Effector memory CD4-positive, alpha-beta T cell (primary cell): ENCODE data around the gene DVL1.

Source experiments
- DNase-seq, 3 donors: peaks; one replicate each; pipeline ENCODE4 v3.0.0-alpha.2; 2020
- H3K27ac ChIP-seq: 2 replicates; pipeline ENCODE4 v1.7.0; 2013; ENCODE audit warnings: mild to moderate bottlenecking, low read length, moderate library complexity; ENCODE audit not compliant: insufficient read depth, poor library complexity, severe bottlenecking
- H3K27me3 ChIP-seq: replicated peaks from 2 replicates; pipeline ENCODE4 v1.7.0; 2013; ENCODE audit warnings: mild to moderate bottlenecking, low read length; ENCODE audit not compliant: insufficient read depth, control insufficient read depth, poor library complexity, severe bottlenecking
- H3K36me3 ChIP-seq: 2 replicates; pipeline ENCODE4 v1.7.0; 2013; ENCODE audit warnings: mild to moderate bottlenecking, low read length, moderate library complexity; ENCODE audit not compliant: control insufficient read depth, insufficient read depth
- H3K4me1 ChIP-seq: 2 replicates; pipeline ENCODE4 v1.7.0; 2013; ENCODE audit warnings: low read length, mild to moderate bottlenecking; ENCODE audit not compliant: control insufficient read depth, insufficient read depth, poor library complexity, severe bottlenecking
- H3K4me3 ChIP-seq: 2 replicates; pipeline ENCODE4 v1.7.0; 2013; ENCODE audit warnings: low read length, low read depth, mild to moderate bottlenecking; ENCODE audit not compliant: insufficient read depth, poor library complexity, severe bottlenecking
- H3K9me3 ChIP-seq: 2 replicates; pipeline ENCODE4 v1.7.0; 2013; ENCODE audit warnings: mild to moderate bottlenecking, low read length, moderate library complexity; ENCODE audit not compliant: control insufficient read depth

Gene DVL1

DNA sequence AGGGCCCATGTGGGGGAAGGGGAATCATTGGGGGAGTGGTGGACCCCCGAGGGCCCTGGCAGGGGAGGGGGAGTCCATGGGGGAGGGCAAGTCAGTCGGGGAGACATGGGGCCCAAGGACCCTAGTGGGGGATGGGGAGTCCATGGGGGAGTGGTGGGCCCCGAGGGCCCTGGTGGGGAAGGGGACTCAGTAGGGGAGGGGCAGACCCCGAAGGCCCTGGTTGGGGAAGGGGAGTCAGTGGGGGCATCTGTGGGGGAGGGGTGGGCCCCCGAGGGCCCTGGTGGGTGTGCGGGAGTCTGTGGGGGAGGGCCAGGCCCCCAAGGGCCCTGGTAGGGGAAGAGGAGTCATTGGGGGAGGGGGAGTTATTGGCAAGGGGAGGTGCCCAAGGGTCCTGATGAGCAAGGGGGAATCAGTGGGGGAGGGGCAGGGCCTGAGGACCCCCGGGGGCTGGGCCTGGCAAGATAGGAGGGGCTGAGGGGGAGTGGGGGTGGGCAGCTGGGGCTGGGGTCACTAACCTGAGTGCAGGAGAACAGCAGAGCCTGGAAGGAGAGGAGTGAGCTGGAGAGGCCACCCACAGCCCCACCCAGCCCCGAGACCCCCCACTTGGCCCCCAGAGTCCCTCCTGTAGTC is 7.1 kb upstream of the DVL1 start:
- Histone ChIP-seq H3K27me3 (peaks cover 32% of the 10 kb centered on the region), H3K36me3 (no peaks in the 10 kb centered on the region), H3K27ac (no peak overlapping the region), H3K4me3 (no peak overlapping the region), H3K4me1 (peaks cover 26% of the 10 kb centered on the region), H3K9me3 (no peaks in the 10 kb centered on the region)
- no peak for DNase-seq

GRCh38 chr1:1355416-1355815 is 6.2 kb upstream of the DVL1 start:
- peaks cover 26% of the 10 kb centered on the region for H3K4me1 ChIP-seq
- H3K27me3 ChIP-seq = peaks cover 32% of the 10 kb centered on the region
- H3K9me3 ChIP-seq = no peaks in the 10 kb centered on the region
- no peak overlapping the region for H3K27ac ChIP-seq
- no peak for DNase-seq
- no peak overlapping the region for H3K4me3 ChIP-seq
- no peaks in the 10 kb centered on the region for H3K36me3 ChIP-seq

- Histone ChIP-seq H3K4me1 (peaks cover 28% of the 10 kb centered on the region), H3K36me3 (no peaks in the 10 kb centered on the region), H3K27me3 (peaks cover 32% of the 10 kb centered on the region), H3K9me3 (no peaks in the 10 kb centered on the region), H3K27ac (no peak overlapping the region), H3K4me3 (peak overlapping the region; percentile 8)
- no peak for DNase-seq
These were observed 5.3 kb upstream of the DVL1 start for GRCh38 chr1:1354271-1355247.

DNA sequence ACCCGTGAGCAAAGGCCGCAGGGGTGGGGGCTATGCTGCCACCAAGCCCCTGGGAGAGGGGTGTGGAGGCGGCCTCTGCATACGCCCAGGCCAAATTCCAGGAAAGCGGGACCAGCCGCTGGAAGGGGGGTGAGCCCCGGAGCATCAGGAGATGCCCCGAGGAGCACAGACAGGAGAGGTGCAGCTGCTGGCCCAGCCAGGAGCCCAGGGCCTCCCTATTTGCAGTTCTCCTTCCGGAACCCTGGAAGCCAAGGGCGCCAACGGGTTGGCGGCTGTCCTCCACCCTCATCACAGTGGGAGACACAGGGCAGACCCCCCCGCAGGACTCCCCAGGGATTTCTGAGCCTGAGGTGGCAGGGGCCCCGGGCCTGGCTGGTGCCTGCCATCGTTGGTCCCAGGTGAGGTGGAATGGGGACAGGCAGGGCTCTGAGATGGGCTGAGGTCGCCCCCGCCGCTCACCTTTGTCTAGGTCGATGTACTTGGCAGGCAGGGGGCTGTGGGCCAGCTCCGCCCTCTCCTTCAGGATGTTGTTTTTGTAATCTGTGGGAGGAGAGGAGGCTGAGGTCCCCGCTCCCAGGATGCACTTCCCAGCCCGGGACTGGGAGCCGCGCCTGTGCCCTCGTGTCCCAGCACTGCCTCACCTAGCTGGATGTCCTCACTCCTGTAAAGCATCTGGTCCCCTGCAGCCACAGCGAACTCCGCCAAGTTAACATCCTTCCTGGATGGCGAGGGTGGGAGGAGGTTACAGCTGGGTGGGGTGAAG is 4.4 kb upstream of the DVL1 start:
- no peak for DNase-seq
- Histone ChIP-seq H3K36me3 (no peaks in the 10 kb centered on the region), H3K4me3 (no peak overlapping the region), H3K4me1 (peaks cover 24% of the 10 kb centered on the region), H3K27ac (no peak overlapping the region), H3K27me3 (peaks cover 32% of the 10 kb centered on the region), H3K9me3 (no peaks in the 10 kb centered on the region)

DNA sequence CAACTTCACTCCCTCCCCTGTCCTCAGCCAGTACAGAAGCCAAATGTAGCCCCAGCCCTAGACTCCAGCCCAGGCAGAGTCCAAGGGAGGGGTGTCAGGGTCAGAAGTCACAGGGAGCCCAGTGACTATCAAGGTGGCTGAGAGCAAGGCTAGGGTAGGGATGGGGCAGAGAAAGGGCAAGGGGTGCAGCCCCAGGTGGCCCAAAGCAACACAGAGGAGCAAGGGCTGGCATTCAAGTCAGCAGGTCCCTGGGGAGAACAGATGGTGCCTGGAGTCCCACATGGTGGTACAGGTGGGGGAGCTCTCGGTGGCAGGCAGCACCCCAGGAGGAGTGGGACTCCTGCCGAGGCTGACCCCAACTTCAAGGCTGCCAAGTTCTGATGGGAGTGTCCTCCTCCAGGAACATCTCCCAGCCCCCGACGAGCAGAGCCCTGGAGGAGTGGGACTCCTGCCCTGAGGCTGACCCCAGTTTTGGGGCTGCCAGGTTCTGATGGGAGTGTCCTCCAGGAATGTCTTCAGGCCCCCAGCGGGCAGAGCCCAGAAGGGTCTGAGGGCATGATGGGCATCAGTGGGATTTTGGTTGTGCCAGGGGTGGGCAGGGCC is 3.7 kb upstream of the DVL1 start:
- Histone ChIP-seq H3K9me3 (no peaks in the 10 kb centered on the region), H3K27me3 (peaks cover 32% of the 10 kb centered on the region), H3K4me3 (no peak overlapping the region), H3K36me3 (no peaks in the 10 kb centered on the region), H3K4me1 (peaks cover 26% of the 10 kb centered on the region), H3K27ac (no peak overlapping the region)
- no peak for DNase-seq

GRCh38 chr1:1351511-1352427 is 2.6 kb upstream of the DVL1 start:
- DNase-seq = no peak
- Histone ChIP-seq H3K4me1 (peaks cover 35% of the 10 kb centered on the region), H3K27ac (no peak overlapping the region), H3K9me3 (no peaks in the 10 kb centered on the region), H3K36me3 (no peaks in the 10 kb centered on the region), H3K4me3 (no peak overlapping the region), H3K27me3 (peaks cover 32% of the 10 kb centered on the region)

- Histone ChIP-seq H3K36me3 (no peaks in the 10 kb centered on the region), H3K4me1 (peaks cover 20% of the 10 kb centered on the region), H3K27ac (no peak overlapping the region), H3K4me3 (peak overlapping the region; percentile 52), H3K27me3 (peaks cover 13% of the 10 kb centered on the region), H3K9me3 (no peaks in the 10 kb centered on the region)
- no peak for DNase-seq
These were observed 580 bp downstream of the DVL1 start for GRCh38 chr1:1348420-1349255.

GRCh38 chr1:1347663-1348419 is 1.4 kb downstream of the DVL1 start:
- peaks cover 18% of the 10 kb centered on the region for H3K4me1 ChIP-seq

More at GRCh38 chr1:1347663-1348419, 1.4 kb downstream of the DVL1 start:
- Histone ChIP-seq H3K4me3 (peak overlapping the region; percentile 52), H3K27ac (no peak overlapping the region), H3K36me3 (no peaks in the 10 kb centered on the region), H3K27me3 (peaks cover 5% of the 10 kb centered on the region), H3K9me3 (no peaks in the 10 kb centered on the region)
- DNase-seq = no peak
